HG02870 (cell line): Measurements from ENCODE around the gene SYT13.

Source experiments
- ATAC-seq: cut with Tn5 transposase; IDR thresholded peaks from one replicate; pipeline ENCODE4 v1.9.1; 2021; ENCODE audit warnings: mild to moderate bottlenecking, moderate library complexity; ENCODE audit not compliant: unreplicated experiment

The SYT13 gene

GRCh38 chr11:45225277-45225676 lies 60.9 kb downstream of the SYT13 start:
- ATAC-seq, result no peak

- ATAC-seq, result no peak
Measured at GRCh38 chr11:45224766-45225165, 61.4 kb downstream of the SYT13 start.

GRCh38 chr11:45223496-45223895 lies 62.6 kb downstream of the SYT13 start:
- ATAC-seq, result no peak

- ATAC-seq, result no peak
Measured at GRCh38 chr11:45219411-45219810, 66.7 kb downstream of the SYT13 start.

GRCh38 chr11:45218705-45219104 lies 67.4 kb downstream of the SYT13 start:
- ATAC-seq, result no peak

- no peak for ATAC-seq
Measured at GRCh38 chr11:45217991-45218390, 68.2 kb downstream of the SYT13 start.

- no peak for ATAC-seq
Measured at GRCh38 chr11:45216901-45217300, 69.2 kb downstream of the SYT13 start.

GRCh38 chr11:45216031-45216430 lies 70.1 kb downstream of the SYT13 start:
- no peak for ATAC-seq

GRCh38 chr11:45215098-45215865 lies 70.9 kb downstream of the SYT13 start:
- ATAC-seq, result no peak

GRCh38 chr11:45213717-45214116 lies 72.4 kb downstream of the SYT13 start:
- ATAC-seq, result no peak

GRCh38 chr11:45213316-45213665 lies 72.8 kb downstream of the SYT13 start:
- no peak for ATAC-seq

- no peak for ATAC-seq
Measured at GRCh38 chr11:45212566-45213315, 73.4 kb downstream of the SYT13 start.

- no peak for ATAC-seq
Measured at GRCh38 chr11:45211732-45212131, 74.4 kb downstream of the SYT13 start.

GRCh38 chr11:45210846-45211245 lies 75.3 kb downstream of the SYT13 start:
- no peak for ATAC-seq

- ATAC-seq, result no peak
Measured at GRCh38 chr11:45209891-45210699, 76.0 kb downstream of the SYT13 start.

GRCh38 chr11:45209000-45209879 lies 76.9 kb downstream of the SYT13 start:
- no peak for ATAC-seq

- ATAC-seq, result no peak
Measured at GRCh38 chr11:45208135-45208534, 78.0 kb downstream of the SYT13 start.

- no peak for ATAC-seq
Measured at GRCh38 chr11:45205978-45206377, 80.2 kb downstream of the SYT13 start.

GRCh38 chr11:45204761-45205160 lies 81.4 kb downstream of the SYT13 start:
- ATAC-seq, result no peak

GRCh38 chr11:45193695-45194094 lies 92.4 kb downstream of the SYT13 start:
- no peak for ATAC-seq
